Measurements from ENCODE around the gene P3H3. TPM values are rescaled to one million over a fixed set of nuclear protein-coding genes. Genes with fewer than 3 reads are reported as not detected.

Gene P3H3
- total RNA-seq, 4 donors from 2014 or later, result 5.6 to 11.3 (median 6.8) TPM

DNA sequence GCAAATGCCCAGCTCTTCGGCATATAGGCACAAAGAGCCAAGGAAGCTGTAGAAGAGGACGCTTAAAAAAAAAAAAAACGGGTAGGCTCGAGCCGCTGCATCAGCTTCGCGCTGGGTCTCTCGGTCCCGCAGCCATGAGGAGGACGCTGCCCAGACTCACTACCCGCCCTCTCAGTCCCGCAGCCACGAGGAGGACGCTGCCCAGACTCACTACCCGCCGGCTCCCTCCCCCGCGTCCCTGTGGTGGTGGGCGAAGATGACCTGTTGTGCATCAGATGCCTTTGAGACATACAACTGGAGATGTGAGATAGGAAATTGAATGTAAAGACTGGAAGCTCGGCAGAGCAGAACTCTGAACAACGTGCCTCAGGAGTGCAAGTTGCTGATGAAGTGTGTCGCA, 56.3 kb downstream of the P3H3 start:
- TF ChIP-seq, protein P1, sequence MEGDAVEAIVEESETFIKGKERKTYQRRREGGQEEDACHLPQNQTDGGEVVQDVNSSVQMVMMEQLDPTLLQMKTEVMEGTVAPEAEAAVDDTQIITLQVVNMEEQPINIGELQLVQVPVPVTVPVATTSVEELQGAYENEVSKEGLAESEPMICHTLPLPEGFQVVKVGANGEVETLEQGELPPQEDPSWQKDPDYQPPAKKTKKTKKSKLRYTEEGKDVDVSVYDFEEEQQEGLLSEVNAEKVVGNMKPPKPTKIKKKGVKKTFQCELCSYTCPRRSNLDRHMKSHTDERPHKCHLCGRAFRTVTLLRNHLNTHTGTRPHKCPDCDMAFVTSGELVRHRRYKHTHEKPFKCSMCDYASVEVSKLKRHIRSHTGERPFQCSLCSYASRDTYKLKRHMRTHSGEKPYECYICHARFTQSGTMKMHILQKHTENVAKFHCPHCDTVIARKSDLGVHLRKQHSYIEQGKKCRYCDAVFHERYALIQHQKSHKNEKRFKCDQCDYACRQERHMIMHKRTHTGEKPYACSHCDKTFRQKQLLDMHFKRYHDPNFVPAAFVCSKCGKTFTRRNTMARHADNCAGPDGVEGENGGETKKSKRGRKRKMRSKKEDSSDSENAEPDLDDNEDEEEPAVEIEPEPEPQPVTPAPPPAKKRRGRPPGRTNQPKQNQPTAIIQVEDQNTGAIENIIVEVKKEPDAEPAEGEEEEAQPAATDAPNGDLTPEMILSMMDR (IDR thresholded peaks at IDR 0.05; ENCODE audit: low read depth), result no peak

GRCh38 chr12:6887460-6887859, 59.3 kb downstream of the P3H3 start:
- TF ChIP-seq, protein P1 (IDR thresholded peaks at IDR 0.05; ENCODE audit: low read depth), result no peak

- TF ChIP-seq, protein P1 (IDR thresholded peaks at IDR 0.05; ENCODE audit: low read depth), result no peak
Observed at GRCh38 chr12:6888360-6888759, 60.2 kb downstream of the P3H3 start.

Other genes starting within 250 kb of the P3H3 start
- gene CHD4, start 221.0 kb upstream of the P3H3 start, total RNA-seq, result 100 to 1,000 TPM; 130 to 216 (median 158) TPM
- 1 to 10 TPM in 3 of 4 donors, under 1 TPM in 1; 0.82 to 4.0 (median 2.3) TPM for gene LPAR5, start 192.4 kb upstream of the P3H3 start, total RNA-seq
- 1 to 10 TPM in 3 of 4 donors, not detected in 1; 2.4 to 4.9 (median 2.4) TPM for gene ACRBP, start 181.0 kb upstream of the P3H3 start, total RNA-seq
- gene ING4, start 165.3 kb upstream of the P3H3 start, total RNA-seq, result 10 to 100 TPM; 13.4 to 52.9 (median 41.4) TPM
- 10 to 100 TPM; 21.8 to 34.9 (median 25.4) TPM for gene ZNF384, start 139.0 kb upstream of the P3H3 start, total RNA-seq
- gene PIANP, start 127.6 kb upstream of the P3H3 start, total RNA-seq, result not detected
- 10 to 100 TPM; 39.0 to 55.6 (median 45.4) TPM for gene COPS7A, start 104.4 kb upstream of the P3H3 start, total RNA-seq
- gene MLF2, start 75.3 kb upstream of the P3H3 start, total RNA-seq, result 100 to 1,000 TPM in 2 of 4 donors, 10 to 100 TPM in 2; 79.4 to 170 (median 108) TPM
- gene PTMS, start 62.0 kb upstream of the P3H3 start, total RNA-seq, result 100 to 1,000 TPM in 1 of 4 donors, 10 to 100 TPM in 3; 60.3 to 118 (median 92.0) TPM
- 1 to 10 TPM in 1 of 4 donors, under 1 TPM in 1, not detected in 2; 0.44 to 1.4 TPM for gene LAG3, start 55.9 kb upstream of the P3H3 start, total RNA-seq
- 10 to 100 TPM; 16.4 to 65.4 (median 29.6) TPM for gene CD4, start 38.9 kb upstream of the P3H3 start, total RNA-seq
- gene GPR162, start 6.6 kb upstream of the P3H3 start, total RNA-seq, result 1 to 10 TPM in 3 of 4 donors, under 1 TPM in 1; 0.66 to 3.1 (median 2.1) TPM
- gene GNB3, start 12.5 kb downstream of the P3H3 start, total RNA-seq, result under 1 TPM in 2 of 4 donors, not detected in 2; 0.38 to 0.88 TPM
- gene CDCA3, start 22.9 kb downstream of the P3H3 start, total RNA-seq, result 1 to 10 TPM in 2 of 4 donors, under 1 TPM in 1, not detected in 1; 0.38 to 2.6 (median 1.9) TPM
- 10 to 100 TPM; 22.3 to 46.7 (median 34.4) TPM for gene USP5, start 23.7 kb downstream of the P3H3 start, total RNA-seq
- 100 to 1,000 TPM; 207 to 328 (median 256) TPM for gene TPI1, start 39.1 kb downstream of the P3H3 start, total RNA-seq
- 1 to 10 TPM; 4.1 to 6.4 (median 5.7) TPM for gene SPSB2, start 44.9 kb downstream of the P3H3 start, total RNA-seq
- gene LRRC23, start 76.4 kb downstream of the P3H3 start, total RNA-seq, result 1 to 10 TPM; 3.9 to 7.9 (median 6.2) TPM
- gene ENO2, start 86.2 kb downstream of the P3H3 start, total RNA-seq, result 1 to 10 TPM; 3.4 to 6.2 (median 5.6) TPM
- gene ATN1, start 99.6 kb downstream of the P3H3 start, total RNA-seq, result 100 to 1,000 TPM in 1 of 4 donors, 10 to 100 TPM in 3; 41.3 to 136 (median 71.6) TPM
- not detected for gene RNU7-1, start 115.4 kb downstream of the P3H3 start, total RNA-seq
- gene C12orf57, start 115.6 kb downstream of the P3H3 start, total RNA-seq, result 100 to 1,000 TPM; 233 to 359 (median 280) TPM
- gene PTPN6, start 122.9 kb downstream of the P3H3 start, total RNA-seq, result 10 to 100 TPM in 3 of 4 donors, 1 to 10 TPM in 1; 9.6 to 78.0 (median 29.7) TPM
- 100 to 1,000 TPM; 129 to 165 (median 147) TPM for gene PHB2, start 142.3 kb downstream of the P3H3 start, total RNA-seq
- 10 to 100 TPM; 19.2 to 30.2 (median 26.8) TPM for gene EMG1, start 142.5 kb downstream of the P3H3 start, total RNA-seq
- gene LPCAT3, start 190.1 kb downstream of the P3H3 start, total RNA-seq, result 10 to 100 TPM; 21.8 to 55.9 (median 27.1) TPM
- 100 to 1,000 TPM; 328 to 926 (median 676) TPM for gene C1S, start 232.3 kb downstream of the P3H3 start, total RNA-seq